GM19351 (cell line): ENCODE measurements around the gene RNF10.
"Not testable (repeated sequence)": the region's sequence is repeated elsewhere in the genome, so short reads cannot be mapped to it uniquely, and the experiment has no call there.

Source experiments
- ATAC-seq: cut with Tn5 transposase; IDR thresholded peaks from one replicate; pipeline ENCODE4 v1.9.1; 2021; ENCODE audit warnings: mild to moderate bottlenecking, moderate library complexity; ENCODE audit not compliant: unreplicated experiment

RNF10 gene

DNA sequence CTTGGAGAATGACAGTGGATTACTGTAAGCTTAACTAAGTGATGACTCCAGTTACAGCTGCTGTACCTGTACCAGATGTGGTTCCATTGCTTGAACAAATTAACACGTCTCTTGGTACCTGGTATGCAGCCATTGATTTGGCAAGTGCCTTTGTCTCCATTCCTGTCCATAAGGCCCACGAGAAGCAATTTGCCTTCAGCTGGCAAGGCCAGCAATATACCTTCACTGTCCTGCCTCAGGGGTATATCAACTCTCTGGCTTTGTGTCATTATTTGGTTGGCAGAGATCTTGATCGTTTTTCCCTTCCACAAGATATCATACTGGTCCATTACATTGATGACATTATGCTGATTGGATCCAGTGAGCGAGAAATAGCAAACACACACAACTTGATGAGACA is 76.4 kb downstream of the RNF10 start:
- no peak for ATAC-seq

DNA sequence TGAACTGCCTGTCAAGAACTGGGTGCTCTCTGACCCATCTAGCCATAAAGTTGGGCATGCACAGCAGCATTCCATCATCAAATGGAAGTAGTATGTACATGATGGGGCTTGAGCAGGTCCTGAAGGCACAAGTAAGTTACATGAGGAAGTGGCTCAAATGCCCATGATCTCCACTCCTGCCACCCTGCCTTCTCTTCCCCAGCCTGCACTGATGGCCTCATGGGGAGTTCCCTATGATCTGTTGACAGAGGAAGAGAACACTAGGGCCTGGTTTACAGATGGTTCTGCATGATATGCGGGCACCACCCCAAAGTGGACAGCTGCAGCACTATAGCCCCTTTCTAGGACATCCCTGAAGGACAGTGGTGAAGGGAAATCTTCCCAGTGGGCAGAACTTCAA is 77.4 kb downstream of the RNF10 start:
- ATAC-seq = not testable (repeated sequence)

DNA sequence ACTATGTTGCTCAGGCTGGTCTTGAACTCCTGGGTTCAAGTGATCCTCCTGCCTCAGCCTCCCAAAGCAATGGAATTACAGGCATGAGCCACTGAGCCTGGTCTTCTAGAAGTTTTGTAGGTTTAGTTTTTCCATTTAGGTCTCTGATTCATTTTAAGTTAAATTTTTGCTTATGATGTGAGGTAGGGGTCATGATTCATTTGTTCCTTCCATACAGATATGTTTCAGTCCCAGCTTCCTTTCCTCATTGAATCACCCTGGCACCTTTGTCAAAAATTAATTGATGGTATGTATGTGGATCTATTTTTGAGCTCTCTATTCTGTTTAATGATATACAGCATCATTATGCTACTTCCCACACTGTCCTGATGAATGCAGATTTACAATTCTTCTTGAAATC is 80.7 kb downstream of the RNF10 start:
- no peak for ATAC-seq

DNA sequence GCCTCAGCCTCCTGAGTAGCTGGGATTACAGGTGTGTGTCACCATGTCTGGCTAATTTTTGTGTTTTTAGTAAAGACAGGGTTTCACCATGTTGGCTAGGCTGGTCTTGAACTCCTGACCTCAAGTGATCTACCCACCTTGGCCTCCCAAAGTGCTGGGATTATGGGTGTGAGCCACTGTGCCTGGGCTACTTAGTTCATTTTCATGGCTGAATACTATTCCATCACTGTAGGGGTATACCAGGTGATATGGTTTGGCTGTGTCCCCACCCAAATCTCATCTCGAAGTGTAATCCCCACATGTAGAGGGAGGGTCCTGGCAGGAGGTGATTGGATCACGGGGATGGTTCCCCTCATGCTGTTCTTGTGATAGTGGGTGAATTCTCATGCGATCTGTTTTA is 83.0 kb downstream of the RNF10 start:
- not testable (repeated sequence) for ATAC-seq

DNA sequence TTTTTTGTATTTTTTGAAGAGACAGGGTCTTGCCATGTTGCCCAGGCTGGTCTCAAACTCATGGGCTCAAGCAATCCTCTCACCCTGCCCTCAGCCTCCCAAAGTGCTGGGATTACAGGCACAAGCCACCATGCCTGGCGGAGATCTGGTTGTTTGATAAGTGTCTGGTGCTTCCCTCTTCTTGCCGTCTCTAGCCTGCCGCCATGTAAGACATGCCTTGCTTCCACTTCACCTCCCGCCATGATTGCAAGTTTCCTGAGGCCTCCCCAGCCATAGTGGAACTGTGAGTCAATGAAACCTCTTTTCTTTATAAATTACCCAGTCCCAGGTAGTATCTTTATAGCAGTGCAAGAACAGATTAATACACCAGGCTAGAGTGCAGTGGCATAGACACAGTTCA is 83.6 kb downstream of the RNF10 start:
- ATAC-seq = not testable (repeated sequence)

DNA sequence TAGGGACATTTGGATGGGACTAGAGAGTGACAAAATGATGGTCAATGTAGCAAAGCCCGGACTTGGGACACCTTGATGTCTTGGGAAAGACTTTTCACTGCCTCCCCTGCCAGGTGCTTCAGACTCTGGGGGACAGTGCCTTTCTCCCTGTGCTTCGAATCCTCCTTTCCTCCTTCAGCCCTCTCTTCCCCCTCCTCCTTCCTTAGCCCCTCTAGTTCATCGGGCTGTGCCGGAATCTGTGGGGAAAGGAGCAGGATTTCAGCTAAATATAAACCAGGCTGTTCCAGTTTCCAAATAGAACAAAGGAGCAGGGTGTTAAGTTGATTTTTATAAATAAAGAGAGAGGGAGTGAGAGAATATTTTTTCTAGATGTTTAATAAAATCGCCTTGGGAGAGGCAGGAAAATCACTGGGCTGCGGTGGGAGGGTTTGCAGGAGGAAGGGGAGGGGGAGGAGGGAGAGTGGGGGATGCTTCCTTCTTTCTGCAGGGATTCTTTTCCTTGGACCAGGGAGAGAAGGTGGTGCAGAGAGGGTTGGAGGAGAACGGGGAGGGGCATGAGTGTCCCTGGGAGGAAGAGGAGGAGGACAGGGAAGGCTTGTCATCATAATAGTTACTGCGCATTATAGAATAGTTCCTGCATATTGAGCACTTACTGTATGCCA is 84.9 kb downstream of the RNF10 start:
- no peak for ATAC-seq

DNA sequence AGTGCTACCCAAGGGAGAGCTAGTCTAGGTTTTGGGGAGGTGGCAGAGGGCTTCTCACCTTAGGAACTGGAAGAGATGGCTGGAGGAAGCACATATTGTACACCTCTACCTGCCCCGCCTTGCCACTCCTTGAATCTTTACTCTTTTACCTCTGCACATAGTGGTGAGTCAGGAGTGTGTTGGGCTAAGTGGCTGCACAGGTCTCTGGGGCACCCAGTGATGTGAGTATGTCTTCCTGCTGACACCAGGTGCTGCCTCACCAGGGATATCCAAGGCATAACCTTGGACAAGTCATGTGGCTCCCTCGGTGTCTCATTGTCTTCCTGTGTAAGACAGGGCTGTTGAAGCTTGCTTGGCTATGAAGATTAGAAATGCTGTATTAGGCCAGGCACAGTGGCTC is 86.5 kb downstream of the RNF10 start:
- ATAC-seq = no peak

DNA sequence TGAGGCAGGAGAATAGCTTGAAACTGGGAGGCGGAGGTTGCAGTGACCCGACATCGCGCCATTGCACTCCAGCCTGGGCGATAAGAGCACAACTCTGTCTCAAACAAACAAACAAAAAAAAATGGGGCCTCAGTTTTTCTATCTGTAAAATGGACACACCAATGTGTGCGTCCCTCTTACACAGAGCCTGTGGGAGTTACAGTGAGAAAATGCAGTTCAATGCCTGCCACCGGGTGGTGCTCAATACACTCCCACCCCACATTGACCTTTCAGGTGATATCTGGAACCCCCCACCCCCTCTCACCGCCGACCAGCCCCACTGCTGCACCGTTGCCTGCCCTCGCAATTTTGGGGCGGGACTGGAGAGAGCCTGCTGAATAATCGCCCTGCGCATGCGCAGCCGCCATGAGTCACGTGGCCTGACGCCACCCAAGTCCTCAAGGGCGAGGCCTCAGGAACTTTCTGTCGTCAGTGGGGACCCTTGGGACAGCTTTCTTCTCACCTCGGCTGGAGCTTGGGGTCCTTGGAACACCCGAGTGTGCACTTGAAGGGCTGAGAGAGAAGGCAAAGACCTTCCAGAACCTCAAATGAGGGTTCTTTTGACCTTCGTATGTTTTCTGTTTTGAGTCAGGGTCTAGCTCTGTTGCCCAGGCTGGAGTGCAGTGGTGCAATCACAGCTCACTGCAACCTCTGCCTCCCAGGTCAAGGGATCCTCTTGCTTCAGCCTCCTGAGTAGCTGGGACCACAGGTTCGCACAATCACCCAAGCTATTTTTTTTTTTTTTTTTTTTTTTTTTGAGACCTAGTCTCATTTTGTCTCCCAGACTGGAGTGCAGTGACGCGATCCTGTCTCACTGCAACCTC is 91.6 kb downstream of the RNF10 start:
- ATAC-seq = no peak
